ENCODE results near the gene GSTA2. TPM values are rescaled to one million over a fixed set of nuclear protein-coding genes. Genes with fewer than 3 reads are reported as not detected.

Gene GSTA2
- total RNA-seq, 4 donors from 2014 or later: not detected

GRCh38 chr6:52726741-52727535, 36.3 kb downstream of the GSTA2 start:
- intact Hi-C loops (cut with DNase I; ENCODE audit: low total_unique reads) (no loop called here), in situ Hi-C loops (cut with MboI; ENCODE audit: low sequenced_read_pairs in 4 of 4) (no loop called here)
- no peaks in the 10 kb centered on the region for H3K27me3 ChIP-seq
- H3K27ac ChIP-seq: no peak overlapping the region
- TF ChIP-seq POLR2A (IDR thresholded peaks at IDR 0.05): no peak
- no peak for TF ChIP-seq CTCF (IDR thresholded peaks at IDR 0.05 in 4 of 5, conservative IDR thresholded peaks at IDR 0.05 in 1 of 5)
- H3K4me3 ChIP-seq: no peak overlapping the region
- no peaks in the 10 kb centered on the region for H3K9me3 ChIP-seq
- H3K4me1 ChIP-seq: no peaks in the 10 kb centered on the region
- ATAC-seq (no peak), DNase-seq (no peak)
- no peaks in the 10 kb centered on the region for H3K36me3 ChIP-seq

GRCh38 chr6:52726193-52726542, 37.1 kb downstream of the GSTA2 start:
- Histone ChIP-seq H3K27me3 (no peaks in the 10 kb centered on the region), H3K36me3 (no peaks in the 10 kb centered on the region), H3K4me1 (no peaks in the 10 kb centered on the region), H3K27ac (no peak overlapping the region), H3K9me3 (no peaks in the 10 kb centered on the region), H3K4me3 (no peak overlapping the region)
- DNase-seq: no peak
- in situ Hi-C loops (cut with MboI; ENCODE audit: low sequenced_read_pairs in 4 of 4): no loop called here
- ATAC-seq: no peak
- TF ChIP-seq CTCF (IDR thresholded peaks at IDR 0.05 in 4 of 5, conservative IDR thresholded peaks at IDR 0.05 in 1 of 5) (no peak), POLR2A (IDR thresholded peaks at IDR 0.05) (no peak)
- intact Hi-C loops (cut with DNase I; ENCODE audit: low total_unique reads): no loop called here

- H3K9me3 ChIP-seq: no peaks in the 10 kb centered on the region
- in situ Hi-C loops (cut with MboI; ENCODE audit: low sequenced_read_pairs in 4 of 4): no loop called here
- no peaks in the 10 kb centered on the region for H3K36me3 ChIP-seq
- intact Hi-C loops (cut with DNase I; ENCODE audit: low total_unique reads): no loop called here
- no peak overlapping the region for H3K4me3 ChIP-seq
- TF ChIP-seq POLR2A (IDR thresholded peaks at IDR 0.05) (no peak), CTCF (IDR thresholded peaks at IDR 0.05 in 4 of 5, conservative IDR thresholded peaks at IDR 0.05 in 1 of 5) (no peak)
- H3K27me3 ChIP-seq: no peaks in the 10 kb centered on the region
- no peaks in the 10 kb centered on the region for H3K4me1 ChIP-seq
- ATAC-seq (no peak), DNase-seq (no peak)
- H3K27ac ChIP-seq: no peak overlapping the region
These were observed 37.6 kb downstream of the GSTA2 start for GRCh38 chr6:52725535-52726192.

- TF ChIP-seq POLR2A (IDR thresholded peaks at IDR 0.05): no peak
- TF ChIP-seq CTCF (IDR thresholded peaks at IDR 0.05 in 4 of 5, conservative IDR thresholded peaks at IDR 0.05 in 1 of 5): no peak
- Histone ChIP-seq H3K27me3 (no peaks in the 10 kb centered on the region), H3K36me3 (no peaks in the 10 kb centered on the region), H3K4me1 (no peaks in the 10 kb centered on the region), H3K9me3 (no peaks in the 10 kb centered on the region), H3K27ac (no peak overlapping the region), H3K4me3 (no peak overlapping the region)
- intact Hi-C loops (cut with DNase I; ENCODE audit: low total_unique reads) (no loop called here), in situ Hi-C loops (cut with MboI; ENCODE audit: low sequenced_read_pairs in 4 of 4) (no loop called here)
- DNase-seq (no peak), ATAC-seq (no peak)
These were observed 38.1 kb downstream of the GSTA2 start for GRCh38 chr6:52725143-52725534.

All from gastrocnemius medialis (tissue), 4 donors.